GM19397 (cell line): Measurements from ENCODE around the gene SLC22A15.
"Not testable (repeated sequence)": the region's sequence is repeated elsewhere in the genome, so short reads cannot be mapped to it uniquely, and the experiment has no call there.

Experiments used
- ATAC-seq: cut with Tn5 transposase; IDR thresholded peaks from one replicate; pipeline ENCODE4 v1.9.1; 2021; ENCODE audit warnings: mild to moderate bottlenecking, moderate library complexity; ENCODE audit not compliant: unreplicated experiment

Gene SLC22A15

GRCh38 chr1:115980998-115981993 is 5.0 kb downstream of the SLC22A15 start:
- no peak for ATAC-seq

- no peak for ATAC-seq
These were observed 6.1 kb downstream of the SLC22A15 start for GRCh38 chr1:115982400-115982799.

GRCh38 chr1:115983584-115983983 is 7.3 kb downstream of the SLC22A15 start:
- ATAC-seq, result no peak

- no peak for ATAC-seq
These were observed 11.3 kb downstream of the SLC22A15 start for GRCh38 chr1:115987623-115988022.

GRCh38 chr1:115988953-115989352 is 12.6 kb downstream of the SLC22A15 start:
- no peak for ATAC-seq

- no peak for ATAC-seq
These were observed 13.4 kb downstream of the SLC22A15 start for GRCh38 chr1:115989699-115990098.

GRCh38 chr1:115991909-115992308 is 15.6 kb downstream of the SLC22A15 start:
- no peak for ATAC-seq

- ATAC-seq, result not testable (repeated sequence)
These were observed 21.6 kb downstream of the SLC22A15 start for GRCh38 chr1:115997921-115998320.

- ATAC-seq, result no peak
These were observed 25.6 kb downstream of the SLC22A15 start for GRCh38 chr1:116001739-116002487.

- ATAC-seq, result no peak
These were observed 26.6 kb downstream of the SLC22A15 start for GRCh38 chr1:116002781-116003420.

- no peak for ATAC-seq
These were observed 27.5 kb downstream of the SLC22A15 start for GRCh38 chr1:116003823-116004222.

GRCh38 chr1:116006486-116006964 is 30.2 kb downstream of the SLC22A15 start:
- ATAC-seq, result peak; percentile 77

- no peak for ATAC-seq
These were observed 32.5 kb downstream of the SLC22A15 start for GRCh38 chr1:116008656-116009390.

GRCh38 chr1:116012716-116013115 is 36.4 kb downstream of the SLC22A15 start:
- no peak for ATAC-seq

- ATAC-seq, result no peak
These were observed 39.4 kb downstream of the SLC22A15 start for GRCh38 chr1:116015679-116016078.

GRCh38 chr1:116018007-116018406 is 41.7 kb downstream of the SLC22A15 start:
- ATAC-seq, result no peak

GRCh38 chr1:116019653-116020253 is 43.4 kb downstream of the SLC22A15 start:
- ATAC-seq, result no peak

GRCh38 chr1:116020668-116021272 is 44.5 kb downstream of the SLC22A15 start:
- peak; percentile 85 for ATAC-seq

GRCh38 chr1:116024626-116025025 is 48.3 kb downstream of the SLC22A15 start:
- ATAC-seq, result no peak

- ATAC-seq, result no peak
These were observed 50.3 kb downstream of the SLC22A15 start for GRCh38 chr1:116026631-116027030.
